ENCODE measurements around the gene GSN.

GRCh38 chr9:121284733-121285451, 16.9 kb downstream of the GSN start:
- TF ChIP-seq CTCF (CRISPR knock-in tag; IDR thresholded peaks at IDR 0.05), result no peak
- no peak for TF ChIP-seq HDAC6 (IDR thresholded peaks at IDR 0.05; ENCODE audit: low read depth, low read length)
- TF ChIP-seq, protein P1, sequence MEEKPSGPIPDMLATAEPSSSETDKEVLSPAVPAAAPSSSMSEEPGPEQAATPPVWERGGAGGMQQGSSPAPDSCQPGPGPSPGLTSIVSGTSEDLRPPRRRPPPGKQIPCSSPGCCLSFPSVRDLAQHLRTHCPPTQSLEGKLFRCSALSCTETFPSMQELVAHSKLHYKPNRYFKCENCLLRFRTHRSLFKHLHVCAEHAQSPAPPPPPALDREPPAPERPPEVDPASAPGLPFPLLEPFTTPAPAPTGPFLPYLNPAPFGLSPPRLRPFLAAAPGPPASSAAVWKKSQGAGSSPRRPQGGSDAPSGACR (CRISPR knock-in tag; IDR thresholded peaks at IDR 0.05), result no peak
- TF ChIP-seq POLR2AphosphoS5 (IDR thresholded peaks at IDR 0.05; ENCODE audit: low read depth, low read length), result no peak
- no peak for TF ChIP-seq CBX5 (CRISPR knock-in tag; IDR thresholded peaks at IDR 0.05; ENCODE audit: borderline replicate concordance)
- no peak for TF ChIP-seq ZNF841 (CRISPR knock-in tag; IDR thresholded peaks at IDR 0.05; ENCODE audit: borderline replicate concordance)
- TF ChIP-seq, protein P2, sequence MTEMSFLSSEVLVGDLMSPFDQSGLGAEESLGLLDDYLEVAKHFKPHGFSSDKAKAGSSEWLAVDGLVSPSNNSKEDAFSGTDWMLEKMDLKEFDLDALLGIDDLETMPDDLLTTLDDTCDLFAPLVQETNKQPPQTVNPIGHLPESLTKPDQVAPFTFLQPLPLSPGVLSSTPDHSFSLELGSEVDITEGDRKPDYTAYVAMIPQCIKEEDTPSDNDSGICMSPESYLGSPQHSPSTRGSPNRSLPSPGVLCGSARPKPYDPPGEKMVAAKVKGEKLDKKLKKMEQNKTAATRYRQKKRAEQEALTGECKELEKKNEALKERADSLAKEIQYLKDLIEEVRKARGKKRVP (CRISPR knock-in tag; IDR thresholded peaks at IDR 0.05), result no peak
- no peak for TF ChIP-seq ZNF510 (CRISPR knock-in tag; IDR thresholded peaks at IDR 0.05; ENCODE audit: low read depth)
- no peak for TF ChIP-seq ZNF569 (CRISPR knock-in tag; IDR thresholded peaks at IDR 0.05; ENCODE audit: borderline replicate concordance)
- TF ChIP-seq, protein P3, sequence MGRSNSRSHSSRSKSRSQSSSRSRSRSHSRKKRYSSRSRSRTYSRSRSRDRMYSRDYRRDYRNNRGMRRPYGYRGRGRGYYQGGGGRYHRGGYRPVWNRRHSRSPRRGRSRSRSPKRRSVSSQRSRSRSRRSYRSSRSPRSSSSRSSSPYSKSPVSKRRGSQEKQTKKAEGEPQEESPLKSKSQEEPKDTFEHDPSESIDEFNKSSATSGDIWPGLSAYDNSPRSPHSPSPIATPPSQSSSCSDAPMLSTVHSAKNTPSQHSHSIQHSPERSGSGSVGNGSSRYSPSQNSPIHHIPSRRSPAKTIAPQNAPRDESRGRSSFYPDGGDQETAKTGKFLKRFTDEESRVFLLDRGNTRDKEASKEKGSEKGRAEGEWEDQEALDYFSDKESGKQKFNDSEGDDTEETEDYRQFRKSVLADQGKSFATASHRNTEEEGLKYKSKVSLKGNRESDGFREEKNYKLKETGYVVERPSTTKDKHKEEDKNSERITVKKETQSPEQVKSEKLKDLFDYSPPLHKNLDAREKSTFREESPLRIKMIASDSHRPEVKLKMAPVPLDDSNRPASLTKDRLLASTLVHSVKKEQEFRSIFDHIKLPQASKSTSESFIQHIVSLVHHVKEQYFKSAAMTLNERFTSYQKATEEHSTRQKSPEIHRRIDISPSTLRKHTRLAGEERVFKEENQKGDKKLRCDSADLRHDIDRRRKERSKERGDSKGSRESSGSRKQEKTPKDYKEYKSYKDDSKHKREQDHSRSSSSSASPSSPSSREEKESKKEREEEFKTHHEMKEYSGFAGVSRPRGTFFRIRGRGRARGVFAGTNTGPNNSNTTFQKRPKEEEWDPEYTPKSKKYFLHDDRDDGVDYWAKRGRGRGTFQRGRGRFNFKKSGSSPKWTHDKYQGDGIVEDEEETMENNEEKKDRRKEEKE (IDR thresholded peaks at IDR 0.05), result no peak
- no peak for TF ChIP-seq SATB2 (CRISPR knock-in tag; IDR thresholded peaks at IDR 0.05)
- TF ChIP-seq ZNF792 (CRISPR knock-in tag; IDR thresholded peaks at IDR 0.05), result no peak

All from HepG2 (cell line).